ENCODE data around the gene RMRP. TPM values are rescaled to one million over a fixed set of nuclear protein-coding genes. Genes with fewer than 3 reads are reported as not detected.

Gene RMRP
- total and polyA plus RNA-seq, 2 experiments from 2014 or later, result 15.3 to 8,626 TPM

- Histone ChIP-seq H4K20me1 (replicated peaks; ENCODE audit: insufficient read depth) (peaks cover 3% of the 10 kb centered on the region; the same call in 1 of the 2 replicates), H2AFZ (no peak overlapping the region), H3K9me2 (ENCODE audit: insufficient read depth) (no peaks in the 10 kb centered on the region), H3K27me3 (ENCODE audit: insufficient read depth) (peaks cover 11% of the 10 kb centered on the region), H3K4me3 (no peak overlapping the region), H3K4me1 (ENCODE audit: insufficient read depth) (peaks cover 15% of the 10 kb centered on the region), H3F3A (replicated peaks; ENCODE audit: low read depth) (peaks cover 24% of the 10 kb centered on the region), H3K27ac (ENCODE audit: low read depth) (no peak overlapping the region), H3K4me2 (0 out of 2 replicates have a peak overlapping the region, but pooled peaks have one; percentile 57), H3K36me3 (ENCODE audit: insufficient read depth) (peaks cover 20% of the 10 kb centered on the region), H3K79me2 (replicated peaks; ENCODE audit: insufficient read depth) (no peaks in the 10 kb centered on the region)
- peaks cover 26% of the 10 kb centered on the region for H3K4me1 Mint-ChIP-seq
- ATAC-seq (peak; percentile 70), DNase-seq (ENCODE audit: low spot score) (peak; percentile 89)
- no peak overlapping the region; the same call in 2 of the 3 replicates for H3K4me3 Mint-ChIP-seq
- no peaks in the 10 kb centered on the region for H3K9me3 Mint-ChIP-seq
- peak overlapping the region; percentile 88; the same call in 1 of the 2 replicates for H3K27ac Mint-ChIP-seq
- H3K27me3 Mint-ChIP-seq (ENCODE audit: insufficient read depth, low read depth, poor library complexity), result peaks cover 20% of the 10 kb centered on the region
- TF ChIP-seq, protein P1, sequence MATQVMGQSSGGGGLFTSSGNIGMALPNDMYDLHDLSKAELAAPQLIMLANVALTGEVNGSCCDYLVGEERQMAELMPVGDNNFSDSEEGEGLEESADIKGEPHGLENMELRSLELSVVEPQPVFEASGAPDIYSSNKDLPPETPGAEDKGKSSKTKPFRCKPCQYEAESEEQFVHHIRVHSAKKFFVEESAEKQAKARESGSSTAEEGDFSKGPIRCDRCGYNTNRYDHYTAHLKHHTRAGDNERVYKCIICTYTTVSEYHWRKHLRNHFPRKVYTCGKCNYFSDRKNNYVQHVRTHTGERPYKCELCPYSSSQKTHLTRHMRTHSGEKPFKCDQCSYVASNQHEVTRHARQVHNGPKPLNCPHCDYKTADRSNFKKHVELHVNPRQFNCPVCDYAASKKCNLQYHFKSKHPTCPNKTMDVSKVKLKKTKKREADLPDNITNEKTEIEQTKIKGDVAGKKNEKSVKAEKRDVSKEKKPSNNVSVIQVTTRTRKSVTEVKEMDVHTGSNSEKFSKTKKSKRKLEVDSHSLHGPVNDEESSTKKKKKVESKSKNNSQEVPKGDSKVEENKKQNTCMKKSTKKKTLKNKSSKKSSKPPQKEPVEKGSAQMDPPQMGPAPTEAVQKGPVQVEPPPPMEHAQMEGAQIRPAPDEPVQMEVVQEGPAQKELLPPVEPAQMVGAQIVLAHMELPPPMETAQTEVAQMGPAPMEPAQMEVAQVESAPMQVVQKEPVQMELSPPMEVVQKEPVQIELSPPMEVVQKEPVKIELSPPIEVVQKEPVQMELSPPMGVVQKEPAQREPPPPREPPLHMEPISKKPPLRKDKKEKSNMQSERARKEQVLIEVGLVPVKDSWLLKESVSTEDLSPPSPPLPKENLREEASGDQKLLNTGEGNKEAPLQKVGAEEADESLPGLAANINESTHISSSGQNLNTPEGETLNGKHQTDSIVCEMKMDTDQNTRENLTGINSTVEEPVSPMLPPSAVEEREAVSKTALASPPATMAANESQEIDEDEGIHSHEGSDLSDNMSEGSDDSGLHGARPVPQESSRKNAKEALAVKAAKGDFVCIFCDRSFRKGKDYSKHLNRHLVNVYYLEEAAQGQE (IDR thresholded peaks at IDR 0.05; ENCODE audit: unreplicated experiment), result no peak
- TF ChIP-seq CREB1 (CRISPR knock-in tag; IDR thresholded peaks at IDR 0.05; ENCODE audit: low read depth), result no peak
- no peak for TF ChIP-seq ZNF462 (CRISPR knock-in tag; IDR thresholded peaks at IDR 0.05)
- TF ChIP-seq, protein P2, sequence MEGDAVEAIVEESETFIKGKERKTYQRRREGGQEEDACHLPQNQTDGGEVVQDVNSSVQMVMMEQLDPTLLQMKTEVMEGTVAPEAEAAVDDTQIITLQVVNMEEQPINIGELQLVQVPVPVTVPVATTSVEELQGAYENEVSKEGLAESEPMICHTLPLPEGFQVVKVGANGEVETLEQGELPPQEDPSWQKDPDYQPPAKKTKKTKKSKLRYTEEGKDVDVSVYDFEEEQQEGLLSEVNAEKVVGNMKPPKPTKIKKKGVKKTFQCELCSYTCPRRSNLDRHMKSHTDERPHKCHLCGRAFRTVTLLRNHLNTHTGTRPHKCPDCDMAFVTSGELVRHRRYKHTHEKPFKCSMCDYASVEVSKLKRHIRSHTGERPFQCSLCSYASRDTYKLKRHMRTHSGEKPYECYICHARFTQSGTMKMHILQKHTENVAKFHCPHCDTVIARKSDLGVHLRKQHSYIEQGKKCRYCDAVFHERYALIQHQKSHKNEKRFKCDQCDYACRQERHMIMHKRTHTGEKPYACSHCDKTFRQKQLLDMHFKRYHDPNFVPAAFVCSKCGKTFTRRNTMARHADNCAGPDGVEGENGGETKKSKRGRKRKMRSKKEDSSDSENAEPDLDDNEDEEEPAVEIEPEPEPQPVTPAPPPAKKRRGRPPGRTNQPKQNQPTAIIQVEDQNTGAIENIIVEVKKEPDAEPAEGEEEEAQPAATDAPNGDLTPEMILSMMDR (conservative IDR thresholded peaks at IDR 0.05; ENCODE audit: low read depth in 2 of 2), result no peak
- TF ChIP-seq, protein P3, sequence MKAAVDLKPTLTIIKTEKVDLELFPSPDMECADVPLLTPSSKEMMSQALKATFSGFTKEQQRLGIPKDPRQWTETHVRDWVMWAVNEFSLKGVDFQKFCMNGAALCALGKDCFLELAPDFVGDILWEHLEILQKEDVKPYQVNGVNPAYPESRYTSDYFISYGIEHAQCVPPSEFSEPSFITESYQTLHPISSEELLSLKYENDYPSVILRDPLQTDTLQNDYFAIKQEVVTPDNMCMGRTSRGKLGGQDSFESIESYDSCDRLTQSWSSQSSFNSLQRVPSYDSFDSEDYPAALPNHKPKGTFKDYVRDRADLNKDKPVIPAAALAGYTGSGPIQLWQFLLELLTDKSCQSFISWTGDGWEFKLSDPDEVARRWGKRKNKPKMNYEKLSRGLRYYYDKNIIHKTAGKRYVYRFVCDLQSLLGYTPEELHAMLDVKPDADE (IDR thresholded peaks at IDR 0.05), result no peak
- TF ChIP-seq JUNB (IDR thresholded peaks at IDR 0.05; ENCODE audit: unreplicated experiment), result no peak
- TF ChIP-seq EZH2 (IDR thresholded peaks at IDR 0.05; ENCODE audit: low read depth, unreplicated experiment), result no peak
- TF ChIP-seq EZH2phosphoT487 (IDR thresholded peaks at IDR 0.05; ENCODE audit: unreplicated experiment), result no peak
- TF ChIP-seq POLR2AphosphoS5 (IDR thresholded peaks at IDR 0.05; ENCODE audit: low read depth), result no peak
- no peak for TF ChIP-seq STAT1 (IDR thresholded peaks at IDR 0.05; ENCODE audit: unreplicated experiment)
- TF ChIP-seq NANOG (IDR thresholded peaks at IDR 0.05; ENCODE audit: borderline replicate concordance), result no peak
- no peak for TF ChIP-seq ZNF114 (CRISPR knock-in tag; IDR thresholded peaks at IDR 0.05)
- TF ChIP-seq ZNF331 (CRISPR knock-in tag; IDR thresholded peaks at IDR 0.05; ENCODE audit: low read depth), result no peak
- peaks cover 38% of the 10 kb centered on the region for H3K36me3 Mint-ChIP-seq (ENCODE audit: low read depth)
Measured at GRCh38 chr9:35680331-35681105, 22.7 kb upstream of the RMRP start.
